Measurements from ENCODE around the gene TRAF3IP1.
"Not testable (repeated sequence)": the region's sequence is repeated elsewhere in the genome, so short reads cannot be mapped to it uniquely, and the experiment has no call there.

TRAF3IP1 gene

DNA sequence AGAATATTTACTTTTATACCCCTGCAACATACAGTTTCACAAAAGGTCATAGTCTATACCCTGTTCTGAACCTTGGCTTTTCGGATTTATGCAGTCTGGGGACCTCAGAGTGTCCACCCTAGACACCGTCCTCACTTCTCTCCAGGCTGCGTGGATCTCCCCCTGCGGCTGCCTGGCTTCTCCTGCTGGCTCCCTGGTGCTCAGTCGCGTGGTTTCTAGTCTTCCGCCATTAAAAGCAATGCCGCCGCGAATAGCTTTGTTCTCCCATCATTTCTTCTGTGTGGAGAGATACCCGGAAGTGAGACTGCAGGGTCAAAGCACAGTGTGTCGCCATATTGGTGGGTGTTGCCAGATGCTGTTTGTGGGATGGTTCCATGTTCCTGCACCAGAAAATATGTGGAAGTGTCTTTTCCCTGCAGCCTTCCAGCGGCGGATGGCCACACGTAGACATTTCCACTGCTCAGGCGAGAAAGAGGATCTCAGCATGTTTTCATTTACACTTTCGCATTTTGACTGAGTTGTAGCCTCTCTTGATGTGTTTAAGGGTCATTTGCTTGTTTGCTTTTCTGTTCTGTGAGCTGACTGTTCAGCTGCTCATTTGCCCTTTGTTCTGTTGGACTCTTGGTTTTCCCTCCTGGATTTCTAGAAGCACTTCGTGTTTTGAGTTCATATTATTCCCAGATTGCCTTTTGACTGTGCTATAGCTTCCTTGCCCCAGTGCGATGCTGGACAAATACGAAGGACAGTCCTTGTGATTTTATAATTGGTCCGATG is 83.5 kb downstream of the TRAF3IP1 start:
- ChIA-PET CTCF (no interaction called here), POLR2A (ENCODE audit: low non-redundant PET) (no interaction called here)
- DNase-seq (ENCODE audit: low spot score): no peak
- TF ChIP-seq, protein P1, sequence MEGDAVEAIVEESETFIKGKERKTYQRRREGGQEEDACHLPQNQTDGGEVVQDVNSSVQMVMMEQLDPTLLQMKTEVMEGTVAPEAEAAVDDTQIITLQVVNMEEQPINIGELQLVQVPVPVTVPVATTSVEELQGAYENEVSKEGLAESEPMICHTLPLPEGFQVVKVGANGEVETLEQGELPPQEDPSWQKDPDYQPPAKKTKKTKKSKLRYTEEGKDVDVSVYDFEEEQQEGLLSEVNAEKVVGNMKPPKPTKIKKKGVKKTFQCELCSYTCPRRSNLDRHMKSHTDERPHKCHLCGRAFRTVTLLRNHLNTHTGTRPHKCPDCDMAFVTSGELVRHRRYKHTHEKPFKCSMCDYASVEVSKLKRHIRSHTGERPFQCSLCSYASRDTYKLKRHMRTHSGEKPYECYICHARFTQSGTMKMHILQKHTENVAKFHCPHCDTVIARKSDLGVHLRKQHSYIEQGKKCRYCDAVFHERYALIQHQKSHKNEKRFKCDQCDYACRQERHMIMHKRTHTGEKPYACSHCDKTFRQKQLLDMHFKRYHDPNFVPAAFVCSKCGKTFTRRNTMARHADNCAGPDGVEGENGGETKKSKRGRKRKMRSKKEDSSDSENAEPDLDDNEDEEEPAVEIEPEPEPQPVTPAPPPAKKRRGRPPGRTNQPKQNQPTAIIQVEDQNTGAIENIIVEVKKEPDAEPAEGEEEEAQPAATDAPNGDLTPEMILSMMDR (conservative IDR thresholded peaks at IDR 0.05; ENCODE audit: low read depth): no peak
- H3K27ac ChIP-seq: no peak overlapping the region

DNA sequence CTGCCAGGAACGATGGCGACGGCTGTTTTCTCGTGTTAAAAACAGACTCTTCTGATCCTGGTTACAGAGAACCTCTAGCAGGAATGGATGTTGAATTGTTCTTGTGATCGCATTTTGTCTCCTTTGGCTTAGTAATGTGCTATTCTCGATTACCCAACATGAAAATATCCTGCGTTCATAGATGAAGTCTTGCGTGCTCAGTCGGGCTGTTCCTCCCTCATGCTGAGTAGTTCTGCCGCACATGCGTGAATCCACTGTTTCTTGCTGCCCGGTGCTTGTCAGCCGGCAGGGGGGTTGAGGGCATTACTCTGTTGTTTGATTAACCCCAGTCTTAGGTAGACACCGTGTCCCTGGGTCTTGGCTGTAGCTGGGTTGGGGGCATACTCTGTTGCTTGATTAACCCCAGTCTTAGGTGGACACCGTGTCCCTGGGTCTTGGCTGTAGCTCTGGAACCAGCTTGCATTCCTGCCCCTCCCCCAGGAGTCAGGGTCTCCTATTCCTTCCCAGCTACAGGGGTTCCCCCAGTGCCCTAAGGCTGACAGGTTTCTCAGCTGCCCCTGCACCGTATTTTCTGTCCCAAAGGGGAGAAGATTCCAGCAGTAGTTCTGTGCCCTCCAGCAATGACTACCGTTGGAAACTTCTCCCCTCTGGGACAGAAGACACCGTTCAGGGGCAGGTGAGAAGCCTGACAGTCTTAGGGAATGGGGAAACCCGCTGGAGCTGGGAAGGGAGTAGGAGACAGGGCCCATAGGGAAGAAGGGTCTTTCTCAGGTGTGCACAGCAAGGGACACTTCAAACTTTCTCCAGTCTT is 84.3 kb downstream of the TRAF3IP1 start:
- CTCF ChIA-PET: no interaction called here
- POLR2A ChIA-PET (ENCODE audit: low non-redundant PET): no interaction called here
- no peak overlapping the region; the same call in 1 of the 2 replicates for H3K27ac ChIP-seq
- TF ChIP-seq, protein P1 (conservative IDR thresholded peaks at IDR 0.05; ENCODE audit: low read depth): no peak
- DNase-seq (ENCODE audit: low spot score): no peak

DNA sequence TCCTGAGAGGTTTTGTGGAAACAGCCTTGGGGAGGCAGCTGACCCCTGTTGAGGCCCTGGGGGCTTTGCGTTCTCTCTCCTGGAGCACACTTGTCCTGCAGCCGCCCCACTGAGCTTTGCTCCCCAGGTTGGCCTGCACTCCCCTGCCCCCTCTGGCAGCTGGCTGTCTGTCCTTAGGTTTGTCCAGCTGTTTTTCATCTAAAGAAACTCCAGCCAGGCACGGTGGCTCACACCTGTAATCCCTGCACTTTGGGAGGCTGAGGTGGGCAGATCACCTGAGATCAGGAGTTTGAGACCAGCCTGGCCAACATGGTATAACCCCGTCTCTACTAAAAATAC is 84.9 kb downstream of the TRAF3IP1 start:
- DNase-seq (ENCODE audit: low spot score); H3K27ac ChIP-seq; POLR2A ChIA-PET (ENCODE audit: low non-redundant PET); CTCF ChIA-PET: not testable (repeated sequence)

DNA sequence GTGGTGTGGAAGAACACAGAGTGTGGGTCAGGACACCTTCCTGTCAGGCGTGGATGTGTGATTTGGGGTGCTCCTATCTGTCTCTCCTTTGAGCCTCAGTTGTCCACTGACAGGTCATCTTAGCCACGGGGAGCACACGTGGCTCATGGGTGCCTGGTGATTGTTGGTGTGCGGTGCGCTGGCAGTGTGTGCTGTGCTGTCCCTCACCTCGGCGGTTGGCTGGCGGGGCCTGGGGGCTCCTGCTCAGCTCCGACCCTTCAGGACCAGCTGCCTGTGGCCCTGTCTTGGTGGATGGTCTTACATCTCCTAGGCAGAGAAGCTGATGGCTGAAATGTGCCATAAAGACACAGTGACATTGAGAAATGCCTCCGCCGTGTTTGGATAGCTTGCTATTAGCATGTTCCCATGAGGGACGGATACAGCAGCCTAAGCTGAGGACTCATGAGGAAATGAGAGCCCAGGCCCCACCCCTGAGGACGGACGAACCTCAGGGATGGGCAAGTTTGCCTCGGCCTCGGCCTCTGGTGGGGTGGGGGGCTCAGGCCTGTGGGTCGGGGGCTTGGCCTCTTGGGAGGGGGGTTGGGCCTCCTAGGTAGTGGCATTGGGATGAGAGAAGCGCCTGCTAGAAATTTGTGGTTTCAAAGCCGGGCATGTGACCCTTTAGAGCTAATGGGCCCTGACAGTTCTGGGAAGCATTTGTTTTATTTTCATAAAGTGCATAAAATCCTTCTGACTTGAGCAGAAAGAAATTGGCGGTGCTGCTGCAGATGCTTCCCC is 86.1 kb downstream of the TRAF3IP1 start:
- TF ChIP-seq, protein P1 (conservative IDR thresholded peaks at IDR 0.05; ENCODE audit: low read depth): no peak
- ChIA-PET CTCF (interaction anchor here (0.7 kb wide), 1 partner anchor 26 kb away, joined by 5 read pairs; no protein-coding TSS in a partner anchor), POLR2A (ENCODE audit: low non-redundant PET) (no interaction called here)
- DNase-seq (ENCODE audit: low spot score): no peak
- no peak overlapping the region for H3K27ac ChIP-seq

DNA sequence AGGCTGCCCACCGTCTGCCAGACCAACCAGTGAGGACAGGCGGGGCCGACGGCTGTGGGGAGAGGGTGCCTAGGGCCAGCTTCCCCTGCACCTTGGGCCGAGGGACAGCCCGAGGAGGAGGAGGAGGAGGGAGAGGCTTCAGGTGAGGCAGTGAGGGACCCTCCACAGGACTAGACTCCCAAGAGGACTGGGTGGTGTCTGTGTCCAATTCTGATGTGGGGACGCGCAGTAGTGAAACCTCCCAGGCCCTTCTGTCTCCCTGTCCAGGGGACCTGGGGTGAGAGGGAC is 86.6 kb downstream of the TRAF3IP1 start:
- ChIA-PET POLR2A (ENCODE audit: low non-redundant PET) (no interaction called here), CTCF (interaction anchor here (0.7 kb wide), 1 partner anchor 25 kb away, joined by 5 read pairs; no protein-coding TSS in a partner anchor)
- H3K27ac ChIP-seq: no peak overlapping the region
- no peak for DNase-seq (ENCODE audit: low spot score)
- TF ChIP-seq, protein P1 (conservative IDR thresholded peaks at IDR 0.05; ENCODE audit: low read depth): no peak

DNA sequence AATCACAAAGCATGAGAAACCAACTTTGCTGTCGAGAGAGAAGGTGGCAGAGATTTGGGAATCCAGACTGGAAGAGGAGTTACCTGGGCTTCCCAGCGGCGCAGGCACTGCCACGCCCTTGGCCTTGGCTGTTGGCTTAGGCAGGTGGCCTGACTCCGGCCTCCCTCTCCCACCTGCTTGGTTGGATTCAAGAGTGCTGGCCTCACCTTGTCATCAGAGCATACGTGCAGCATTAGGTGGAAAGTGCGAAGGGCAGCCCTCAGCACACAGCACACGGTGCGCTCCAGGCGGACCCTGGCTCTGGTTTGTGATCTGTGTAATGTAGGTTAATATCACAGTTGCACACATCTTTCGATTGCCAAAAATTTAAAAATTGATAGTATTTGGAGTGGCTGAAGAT is 87.2 kb downstream of the TRAF3IP1 start:
- POLR2A ChIA-PET (ENCODE audit: low non-redundant PET): no interaction called here
- no peak overlapping the region for H3K27ac ChIP-seq
- DNase-seq (ENCODE audit: low spot score): no peak
- CTCF ChIA-PET: no interaction called here
- TF ChIP-seq, protein P1 (conservative IDR thresholded peaks at IDR 0.05; ENCODE audit: low read depth): no peak
